Measurements from ENCODE around the gene CAPN7.
A peak's percentile ranks its signal among the peaks of the same experiment; 100 is the strongest.

Gene CAPN7

GRCh38 chr3:15197340-15198029 lies 8.6 kb upstream of the CAPN7 start:
- Histone ChIP-seq H2BK15ac (ENCODE audit: low read length) (no peak overlapping the region), H3K36me3 (replicated peaks in 1 of 2; ENCODE audit: control insufficient read depth in 2 of 2, insufficient read depth in 2 of 2, low read length in 2 of 2) (no peaks in the 10 kb centered on the region), H2AFZ (ENCODE audit: low read length) (no peak overlapping the region), H3K23ac (ENCODE audit: low read depth, low read length, poor library complexity) (no peak overlapping the region), H3K4ac (ENCODE audit: low read length) (no peak overlapping the region), H3K79me1 (ENCODE audit: low read depth, low read length) (no peaks in the 10 kb centered on the region), H3K18ac (ENCODE audit: low read length) (no peak overlapping the region), H3K4me1 (ENCODE audit: control insufficient read depth in 2 of 2, insufficient read depth in 1 of 2, low read depth in 1 of 2, low read length in 2 of 2) (no peaks in the 10 kb centered on the region), H2AK5ac (ENCODE audit: low read depth, low read length) (no peak overlapping the region), H3K9me3 (replicated peaks in 1 of 2; ENCODE audit: control insufficient read depth in 2 of 2, insufficient read depth in 1 of 2, low read depth in 1 of 2, low read length in 2 of 2) (no peaks in the 10 kb centered on the region), H2BK12ac (ENCODE audit: low read length) (no peak overlapping the region), H3K4me2 (ENCODE audit: insufficient read depth, low read length, poor library complexity, severe bottlenecking) (no peak overlapping the region), H3K27me3 (ENCODE audit: control insufficient read depth in 3 of 3, insufficient read depth in 3 of 3, low read depth in 1 of 3, low read length in 3 of 3) (peaks cover 0 to 11% (median 0%) of the 10 kb centered on the region in 3 experiments), H4K8ac (ENCODE audit: low read depth, low read length) (no peak overlapping the region), H2BK5ac (ENCODE audit: low read length) (no peak overlapping the region), H4K91ac (ENCODE audit: low read depth, low read length, poor library complexity) (no peak overlapping the region), H3K14ac (ENCODE audit: low read length) (no peak overlapping the region), H3K4me3 (ENCODE audit: low read length in 2 of 2) (no peak overlapping the region), H2BK120ac (ENCODE audit: low read depth, low read length) (no peak overlapping the region), H3K27ac (replicated peaks; ENCODE audit: low read length) (no peak overlapping the region), H3K9ac (ENCODE audit: low read depth, low read length, poor library complexity) (no peak overlapping the region)
- no peak for DNase-seq (ENCODE audit: low spot score)
- no CpG with 5 or more reads among the region's 3 CpGs for WGBS, 2 donors (ENCODE audit: extremely low coverage in 2 of 2, insufficient read length in 2 of 2, insufficient replicate concordance in 1 of 2)

GRCh38 chr3:15198686-15199085 lies 7.4 kb upstream of the CAPN7 start:
- H3K4me3 ChIP-seq (ENCODE audit: low read length in 2 of 2): no peak overlapping the region
- H2BK120ac ChIP-seq (ENCODE audit: low read depth, low read length): no peak overlapping the region
- no peak overlapping the region for H3K9ac ChIP-seq (ENCODE audit: low read depth, low read length, poor library complexity)
- no peak overlapping the region for H3K27ac ChIP-seq (replicated peaks; ENCODE audit: low read length)
- H2AFZ ChIP-seq (ENCODE audit: low read length): no peak overlapping the region
- H4K91ac ChIP-seq (ENCODE audit: low read depth, low read length, poor library complexity): no peak overlapping the region
- no peaks in the 10 kb centered on the region for H3K36me3 ChIP-seq (replicated peaks in 1 of 2; ENCODE audit: control insufficient read depth in 2 of 2, insufficient read depth in 2 of 2, low read length in 2 of 2)
- no peaks in the 10 kb centered on the region for H3K4me1 ChIP-seq (ENCODE audit: control insufficient read depth in 2 of 2, insufficient read depth in 1 of 2, low read depth in 1 of 2, low read length in 2 of 2)
- no peaks in the 10 kb centered on the region for H3K79me1 ChIP-seq (ENCODE audit: low read depth, low read length)
- no peaks in the 10 kb centered on the region for H3K9me3 ChIP-seq (replicated peaks in 1 of 2; ENCODE audit: control insufficient read depth in 2 of 2, insufficient read depth in 1 of 2, low read depth in 1 of 2, low read length in 2 of 2)
- H2BK12ac ChIP-seq (ENCODE audit: low read length): no peak overlapping the region
- no peak overlapping the region for H3K23ac ChIP-seq (ENCODE audit: low read depth, low read length, poor library complexity)
- WGBS, 2 donors (ENCODE audit: extremely low coverage in 2 of 2, insufficient read length in 2 of 2, insufficient replicate concordance in 1 of 2): no CpG with 5 or more reads among the region's 3 CpGs
- no peak overlapping the region for H4K8ac ChIP-seq (ENCODE audit: low read depth, low read length)
- H3K4me2 ChIP-seq (ENCODE audit: insufficient read depth, low read length, poor library complexity, severe bottlenecking): no peak overlapping the region
- no peak overlapping the region for H3K4ac ChIP-seq (ENCODE audit: low read length)
- peaks cover 0 to 11% (median 0%) of the 10 kb centered on the region in 3 experiments for H3K27me3 ChIP-seq (ENCODE audit: control insufficient read depth in 3 of 3, insufficient read depth in 3 of 3, low read depth in 1 of 3, low read length in 3 of 3)
- no peak overlapping the region for H2AK5ac ChIP-seq (ENCODE audit: low read depth, low read length)
- H2BK15ac ChIP-seq (ENCODE audit: low read length): no peak overlapping the region
- no peak overlapping the region for H3K18ac ChIP-seq (ENCODE audit: low read length)
- no peak overlapping the region for H2BK5ac ChIP-seq (ENCODE audit: low read length)
- H3K14ac ChIP-seq (ENCODE audit: low read length): no peak overlapping the region
- DNase-seq (ENCODE audit: low spot score): no peak

- H3K4me2 ChIP-seq (ENCODE audit: insufficient read depth, low read length, poor library complexity, severe bottlenecking): no peak overlapping the region
- no peak overlapping the region for H2BK5ac ChIP-seq (ENCODE audit: low read length)
- H4K91ac ChIP-seq (ENCODE audit: low read depth, low read length, poor library complexity): no peak overlapping the region
- H2AFZ ChIP-seq (ENCODE audit: low read length): no peak overlapping the region
- H3K14ac ChIP-seq (ENCODE audit: low read length): no peak overlapping the region
- H2BK12ac ChIP-seq (ENCODE audit: low read length): no peak overlapping the region
- no peaks in the 10 kb centered on the region for H3K36me3 ChIP-seq (replicated peaks in 1 of 2; ENCODE audit: control insufficient read depth in 2 of 2, insufficient read depth in 2 of 2, low read length in 2 of 2)
- H4K8ac ChIP-seq (ENCODE audit: low read depth, low read length): no peak overlapping the region
- no peak overlapping the region for H3K9ac ChIP-seq (ENCODE audit: low read depth, low read length, poor library complexity)
- no peak overlapping the region for H2AK5ac ChIP-seq (ENCODE audit: low read depth, low read length)
- H2BK15ac ChIP-seq (ENCODE audit: low read length): no peak overlapping the region
- H3K4me3 ChIP-seq (ENCODE audit: low read length in 2 of 2): no peak overlapping the region
- H3K9me3 ChIP-seq (replicated peaks in 1 of 2; ENCODE audit: control insufficient read depth in 2 of 2, insufficient read depth in 1 of 2, low read depth in 1 of 2, low read length in 2 of 2): no peaks in the 10 kb centered on the region
- no CpG with 5 or more reads among the region's 10 CpGs for WGBS, 2 donors (ENCODE audit: extremely low coverage in 2 of 2, insufficient read length in 2 of 2, insufficient replicate concordance in 1 of 2)
- H3K79me1 ChIP-seq (ENCODE audit: low read depth, low read length): no peaks in the 10 kb centered on the region
- DNase-seq (ENCODE audit: low spot score): no peak
- H3K27me3 ChIP-seq (ENCODE audit: control insufficient read depth in 3 of 3, insufficient read depth in 3 of 3, low read depth in 1 of 3, low read length in 3 of 3): peaks cover 0 to 11% (median 0%) of the 10 kb centered on the region in 3 experiments
- H3K27ac ChIP-seq (replicated peaks; ENCODE audit: low read length): no peak overlapping the region
- H3K18ac ChIP-seq (ENCODE audit: low read length): no peak overlapping the region
- no peak overlapping the region for H3K23ac ChIP-seq (ENCODE audit: low read depth, low read length, poor library complexity)
- H2BK120ac ChIP-seq (ENCODE audit: low read depth, low read length): no peak overlapping the region
- H3K4ac ChIP-seq (ENCODE audit: low read length): no peak overlapping the region
- H3K4me1 ChIP-seq (ENCODE audit: control insufficient read depth in 2 of 2, insufficient read depth in 1 of 2, low read depth in 1 of 2, low read length in 2 of 2): peaks cover 0 to 2% of the 10 kb centered on the region in 2 donors
Measured at GRCh38 chr3:15199493-15200105, 6.4 kb upstream of the CAPN7 start.

- H3K23ac ChIP-seq (ENCODE audit: low read depth, low read length, poor library complexity): peak overlapping the region; percentile 52
- H2AK5ac ChIP-seq (ENCODE audit: low read depth, low read length): no peak overlapping the region
- H3K18ac ChIP-seq (ENCODE audit: low read length): no peak overlapping the region
- peaks cover 0 to 7% of the 10 kb centered on the region in 2 donors for H3K4me1 ChIP-seq (ENCODE audit: control insufficient read depth in 2 of 2, insufficient read depth in 1 of 2, low read depth in 1 of 2, low read length in 2 of 2)
- peaks cover 0 to under 1% (median 0%) of the 10 kb centered on the region in 3 experiments for H3K27me3 ChIP-seq (ENCODE audit: control insufficient read depth in 3 of 3, insufficient read depth in 3 of 3, low read depth in 1 of 3, low read length in 3 of 3)
- no peak overlapping the region for H3K4me3 ChIP-seq (ENCODE audit: low read length in 2 of 2)
- no peaks in the 10 kb centered on the region for H3K9me3 ChIP-seq (replicated peaks in 1 of 2; ENCODE audit: control insufficient read depth in 2 of 2, insufficient read depth in 1 of 2, low read depth in 1 of 2, low read length in 2 of 2)
- H2BK5ac ChIP-seq (ENCODE audit: low read length): no peak overlapping the region
- WGBS, 2 donors (ENCODE audit: extremely low coverage in 2 of 2, insufficient read length in 2 of 2, insufficient replicate concordance in 1 of 2): no CpG with 5 or more reads among the region's 3 CpGs
- no peak overlapping the region for H4K91ac ChIP-seq (ENCODE audit: low read depth, low read length, poor library complexity)
- H3K4me2 ChIP-seq (ENCODE audit: insufficient read depth, low read length, poor library complexity, severe bottlenecking): no peak overlapping the region
- H3K4ac ChIP-seq (ENCODE audit: low read length): no peak overlapping the region
- H3K14ac ChIP-seq (ENCODE audit: low read length): no peak overlapping the region
- no peak overlapping the region for H3K27ac ChIP-seq (replicated peaks; ENCODE audit: low read length)
- peaks cover 0 to 9% of the 10 kb centered on the region in 2 donors for H3K36me3 ChIP-seq (replicated peaks in 1 of 2; ENCODE audit: control insufficient read depth in 2 of 2, insufficient read depth in 2 of 2, low read length in 2 of 2)
- H3K9ac ChIP-seq (ENCODE audit: low read depth, low read length, poor library complexity): no peak overlapping the region
- H4K8ac ChIP-seq (ENCODE audit: low read depth, low read length): no peak overlapping the region
- no peak overlapping the region for H2AFZ ChIP-seq (ENCODE audit: low read length)
- no peak overlapping the region for H2BK15ac ChIP-seq (ENCODE audit: low read length)
- no peak overlapping the region for H2BK120ac ChIP-seq (ENCODE audit: low read depth, low read length)
- no peaks in the 10 kb centered on the region for H3K79me1 ChIP-seq (ENCODE audit: low read depth, low read length)
- no peak overlapping the region for H2BK12ac ChIP-seq (ENCODE audit: low read length)
- no peak for DNase-seq (ENCODE audit: low spot score)
Measured at GRCh38 chr3:15204005-15204404, 2.0 kb upstream of the CAPN7 start.

All from neuronal stem cell (in vitro differentiated cells).